Measurements from ENCODE around the gene TXNL4A. TPM values are rescaled to one million over a fixed set of nuclear protein-coding genes. Genes with fewer than 3 reads are reported as not detected.

The TXNL4A gene
- total and polyA plus RNA-seq, 7 donors = 81.5 to 217 (median 112) TPM

DNA sequence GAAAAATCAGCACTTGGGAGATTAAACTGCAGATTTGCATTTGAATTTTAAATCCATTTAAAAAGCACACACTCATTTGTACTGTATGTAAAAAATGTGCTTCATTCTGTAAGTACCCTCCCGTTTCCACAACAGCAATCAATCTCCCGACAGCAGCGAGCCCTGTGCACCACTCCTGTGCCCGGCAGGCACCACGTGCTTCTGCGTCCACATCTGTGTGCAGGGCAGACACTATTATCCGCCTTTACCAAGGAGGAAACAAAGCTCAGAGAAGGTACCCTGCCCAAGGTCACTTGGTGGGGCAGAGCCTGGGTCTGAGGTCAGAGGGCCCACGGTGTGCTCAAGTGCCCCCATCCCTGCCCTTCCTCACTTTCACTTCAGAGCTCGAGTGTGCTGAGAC, 16.4 kb downstream of the TXNL4A start:
- 89 to 96% (median 94%) methylated on average over 9 of the region's 9 CpGs for WGBS, 3 donors
- Histone ChIP-seq H3K27me3 (ENCODE audit: insufficient read depth in 3 of 3, low read length in 2 of 3) (no peaks in the 10 kb centered on the region), H3K4me3 (no peak overlapping the region), H3K27ac (no peak overlapping the region), H3K9me3 (no peaks in the 10 kb centered on the region), H3K4me1 (no peaks in the 10 kb centered on the region), H3K36me3 (ENCODE audit: insufficient read depth in 1 of 2, low read depth in 1 of 2) (peaks cover 3 to 81% of the 10 kb centered on the region in 2 donors)
- no peak for DNase-seq
- intact Hi-C loops (cut with DNase I) = no loop called here
- ATAC-seq = no peak
- TF ChIP-seq, protein P1, sequence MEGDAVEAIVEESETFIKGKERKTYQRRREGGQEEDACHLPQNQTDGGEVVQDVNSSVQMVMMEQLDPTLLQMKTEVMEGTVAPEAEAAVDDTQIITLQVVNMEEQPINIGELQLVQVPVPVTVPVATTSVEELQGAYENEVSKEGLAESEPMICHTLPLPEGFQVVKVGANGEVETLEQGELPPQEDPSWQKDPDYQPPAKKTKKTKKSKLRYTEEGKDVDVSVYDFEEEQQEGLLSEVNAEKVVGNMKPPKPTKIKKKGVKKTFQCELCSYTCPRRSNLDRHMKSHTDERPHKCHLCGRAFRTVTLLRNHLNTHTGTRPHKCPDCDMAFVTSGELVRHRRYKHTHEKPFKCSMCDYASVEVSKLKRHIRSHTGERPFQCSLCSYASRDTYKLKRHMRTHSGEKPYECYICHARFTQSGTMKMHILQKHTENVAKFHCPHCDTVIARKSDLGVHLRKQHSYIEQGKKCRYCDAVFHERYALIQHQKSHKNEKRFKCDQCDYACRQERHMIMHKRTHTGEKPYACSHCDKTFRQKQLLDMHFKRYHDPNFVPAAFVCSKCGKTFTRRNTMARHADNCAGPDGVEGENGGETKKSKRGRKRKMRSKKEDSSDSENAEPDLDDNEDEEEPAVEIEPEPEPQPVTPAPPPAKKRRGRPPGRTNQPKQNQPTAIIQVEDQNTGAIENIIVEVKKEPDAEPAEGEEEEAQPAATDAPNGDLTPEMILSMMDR (IDR thresholded peaks at IDR 0.05) = no peak

DNA sequence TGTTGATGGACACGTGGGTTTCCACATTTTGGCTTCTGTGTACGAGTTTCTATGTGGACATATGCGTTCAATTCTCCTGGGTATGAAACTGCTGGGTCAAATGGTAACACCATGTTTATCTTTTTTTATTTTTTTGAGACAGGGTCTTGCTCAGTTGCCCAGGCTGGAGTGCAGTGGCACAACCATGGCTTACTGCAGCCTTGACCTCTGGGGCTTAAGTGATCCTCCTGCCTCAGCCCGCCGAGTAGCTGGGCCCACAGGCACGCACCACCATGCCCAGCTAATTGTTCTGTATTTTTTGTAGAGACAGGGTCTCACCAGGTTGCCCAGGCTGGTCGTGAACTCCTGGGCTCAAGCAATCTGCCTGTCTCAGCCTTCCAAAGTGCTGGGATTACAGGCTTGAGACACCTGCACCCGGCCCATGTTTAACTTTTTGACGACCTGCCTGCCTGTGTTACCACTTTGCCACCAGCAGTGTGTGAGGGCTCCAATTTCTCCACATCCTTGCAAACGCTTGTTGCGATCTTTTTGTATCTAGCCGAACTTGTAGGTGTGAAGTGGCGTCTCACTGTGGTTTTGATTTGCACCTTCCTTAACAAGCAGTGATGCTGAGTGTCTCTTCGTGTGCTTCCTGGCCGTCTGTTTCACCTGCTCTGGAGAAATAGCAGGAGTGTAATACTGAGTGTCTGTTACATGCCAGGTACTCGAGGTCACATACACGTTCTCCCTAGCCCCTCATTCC, 17.0 kb downstream of the TXNL4A start:
- H3K36me3 ChIP-seq (ENCODE audit: insufficient read depth in 1 of 2, low read depth in 1 of 2) = peaks cover 3 to 76% of the 10 kb centered on the region in 2 donors
- ATAC-seq (no peak), DNase-seq (no peak)
- no peaks in the 10 kb centered on the region for H3K4me1 ChIP-seq
- no peak overlapping the region for H3K27ac ChIP-seq
- H3K9me3 ChIP-seq = no peaks in the 10 kb centered on the region
- no peak overlapping the region for H3K4me3 ChIP-seq
- 90 to 93% (median 92%) methylated on average over 17 of the region's 17 CpGs for WGBS, 3 donors
- intact Hi-C loops (cut with DNase I) = no loop called here
- H3K27me3 ChIP-seq (ENCODE audit: insufficient read depth in 3 of 3, low read length in 2 of 3) = no peaks in the 10 kb centered on the region
- TF ChIP-seq, protein P1 (IDR thresholded peaks at IDR 0.05) = no peak

DNA sequence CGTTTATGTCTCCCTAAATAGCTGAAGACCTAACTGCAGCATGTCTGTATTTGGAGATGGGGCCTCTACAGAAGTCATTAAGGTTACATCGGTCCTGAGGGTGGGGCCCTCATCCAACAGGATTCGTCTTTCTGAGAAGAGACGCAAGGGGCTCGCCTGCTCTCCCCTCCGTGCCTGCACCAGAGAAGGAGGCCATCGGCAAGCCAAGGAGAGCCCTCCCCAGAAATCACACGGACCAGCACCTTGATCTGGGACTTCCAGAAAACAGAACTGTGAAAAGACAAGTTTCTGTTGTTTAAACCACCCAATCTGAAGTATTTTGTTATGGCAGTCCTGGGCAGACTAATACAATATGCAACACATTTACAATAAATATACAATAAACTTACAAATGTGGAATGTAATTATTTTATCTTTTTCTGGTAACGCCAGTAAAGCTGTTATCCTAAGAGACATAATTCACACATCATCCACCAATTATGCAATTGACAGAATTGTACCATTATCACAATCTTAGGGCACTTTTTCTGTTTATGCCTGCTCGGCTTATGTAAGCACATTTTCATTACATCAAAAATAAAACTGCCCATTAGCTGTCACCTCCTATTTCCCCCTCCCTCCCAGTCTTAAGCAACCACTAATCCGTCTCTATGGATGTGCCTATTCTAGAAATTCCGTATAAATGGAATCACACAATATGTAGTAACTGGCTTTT, 17.8 kb downstream of the TXNL4A start:
- Histone ChIP-seq H3K27me3 (ENCODE audit: insufficient read depth in 3 of 3, low read length in 2 of 3) (no peaks in the 10 kb centered on the region), H3K4me1 (peaks cover 2% of the 10 kb centered on the region), H3K36me3 (ENCODE audit: insufficient read depth in 1 of 2, low read depth in 1 of 2) (peaks cover 3 to 68% of the 10 kb centered on the region in 2 donors), H3K9me3 (no peaks in the 10 kb centered on the region), H3K27ac (no peak overlapping the region), H3K4me3 (no peak overlapping the region)
- ATAC-seq (no peak), DNase-seq (no peak)
- TF ChIP-seq, protein P1 (IDR thresholded peaks at IDR 0.05) = no peak
- WGBS, 3 donors = 82 to 88% (median 85%) methylated on average over 12 of the region's 12 CpGs
- intact Hi-C loops (cut with DNase I) = no loop called here

DNA sequence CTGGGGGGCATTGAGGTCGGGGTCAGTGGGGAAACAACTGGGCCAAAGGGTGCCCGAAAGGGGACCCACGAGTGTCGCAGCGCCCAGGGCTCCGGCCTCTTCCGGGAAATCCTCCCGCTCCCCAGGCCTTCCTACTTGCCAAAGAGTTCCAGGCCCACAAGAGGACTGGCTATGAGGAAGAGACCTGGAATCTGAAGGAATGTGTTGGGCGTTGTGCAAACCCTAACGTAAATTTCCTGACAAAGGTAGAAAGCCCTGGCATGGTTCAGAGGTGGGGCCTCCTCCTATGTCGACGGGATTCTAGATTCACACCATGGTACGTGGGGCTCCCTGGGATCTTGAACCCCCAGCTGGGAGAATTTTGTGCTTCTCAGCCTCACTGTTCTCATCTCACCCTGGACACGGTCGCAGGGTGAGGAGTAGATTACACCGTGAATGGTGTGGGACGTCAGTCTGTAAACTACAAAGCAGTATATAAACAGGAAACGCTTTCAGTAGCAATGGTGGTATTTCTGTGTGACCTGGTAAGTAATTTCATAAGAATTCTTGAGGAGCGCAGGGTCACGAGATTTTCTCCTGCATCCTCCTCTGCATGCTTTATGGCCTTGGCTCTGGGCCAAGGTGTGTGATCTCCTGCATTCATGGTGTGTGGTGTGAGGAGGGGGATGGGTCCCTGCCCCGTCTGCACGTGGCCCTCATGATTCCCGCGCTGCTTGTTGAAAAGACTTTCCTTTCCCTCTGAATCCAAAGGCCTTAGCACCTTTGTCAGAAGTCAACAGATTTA, 23.1 kb downstream of the TXNL4A start:
- peaks cover 8% of the 10 kb centered on the region for H3K4me1 ChIP-seq
- 14 to 31% (median 14%) methylated on average over 23 to 24 of the region's 24 CpGs for WGBS, 3 donors
- H3K9me3 ChIP-seq = no peaks in the 10 kb centered on the region
- H3K36me3 ChIP-seq (ENCODE audit: insufficient read depth in 1 of 2, low read depth in 1 of 2) = peaks cover 0 to 17% of the 10 kb centered on the region in 2 donors
- no peak for DNase-seq
- no peaks in the 10 kb centered on the region for H3K27me3 ChIP-seq (ENCODE audit: insufficient read depth in 3 of 3, low read length in 2 of 3)
- TF ChIP-seq, protein P1 (IDR thresholded peaks at IDR 0.05) = no peak
- peak overlapping the region; percentile 76 for H3K27ac ChIP-seq
- peak overlapping the region; percentile 80 for H3K4me3 ChIP-seq
- ATAC-seq = peak; percentile 56 to 71 (median 67)
- intact Hi-C loops (cut with DNase I) = loop anchor here in 1 of 2 donors (2.0 kb wide), 1 partner anchor 23 kb away; the partner anchor contains the start of gene TXNL4A

Measured in psoas muscle (tissue), 8 donors.